Mammary epithelial cell (primary cell): Measurements from ENCODE around the gene CD37.
"Not testable (repeated sequence)": the region's sequence is repeated elsewhere in the genome, so short reads cannot be mapped to it uniquely, and the experiment has no call there.

ENCODE experiments used
- CTCF ChIP-seq, 2 donors: IDR thresholded peaks in 1 of 2; conservative IDR thresholded peaks in 1 of 2; 2 replicates each; pipeline ENCODE4 v1.5.1; 2011 to 2012; ENCODE audit warnings: inconsistent platforms in 2 of 2, low read length in 2 of 2, mild to moderate bottlenecking in 2 of 2, control low read depth in 1 of 2, low read depth in 1 of 2; ENCODE audit not compliant: insufficient read depth in 1 of 2; ENCODE audit errors: extremely low read depth in 1 of 2
- EZH2 ChIP-seq: IDR thresholded peaks from 2 replicates; pipeline ENCODE4 v1.6.1; 2012; ENCODE audit warnings: low read length, inconsistent platforms, borderline replicate concordance

GRCh38 chr19:49331187-49331586 is 4.0 kb upstream of the CD37 start:
- not testable (repeated sequence) for TF ChIP-seq CTCF (conservative IDR thresholded peaks at IDR 0.05 in 1 of 2, IDR thresholded peaks at IDR 0.05 in 1 of 2; ENCODE audit: extremely low read depth in 1 of 2, insufficient read depth in 1 of 2, low read depth in 1 of 2, low read length in 2 of 2); EZH2
